HL-60 (cell line): ENCODE measurements around the gene HES4.

Experiments
- DNase-seq, 2 experiments: peaks; one replicate each; pipeline ENCODE4 v3.0.0-alpha.2; 2010 to 2020; ENCODE audit warnings: low read depth in 1 of 2, low spot score in 1 of 2
- H3K27ac ChIP-seq: fragments of 250-450 bp; sonication (Bioruptor Pico); replicated peaks from 2 replicates; pipeline ENCODE4 v1.5.1; 2020; ENCODE audit warnings: mild to moderate bottlenecking, moderate library complexity
- H3K27me3 ChIP-seq: fragments of 250-450 bp; sonication (Bioruptor Pico); 2 replicates; pipeline ENCODE4 v1.5.1; 2021; ENCODE audit warnings: mild to moderate bottlenecking, moderate library complexity; ENCODE audit not compliant: insufficient read depth, poor library complexity, severe bottlenecking
- H3K4me3 ChIP-seq: replicated peaks from 2 replicates; pipeline ENCODE4 v1.5.1; 2011; ENCODE audit warnings: mild to moderate bottlenecking, control low read depth, low read length; ENCODE audit not compliant: insufficient read depth
- GABPA ChIP-seq: IDR thresholded peaks from 2 replicates; pipeline ENCODE4 v1.6.1; 2012; ENCODE audit warnings: low read depth
- POLR2AphosphoS5 ChIP-seq: IDR thresholded peaks from 2 replicates; pipeline ENCODE4 v1.6.1; 2012; ENCODE audit warnings: low read depth
- REST ChIP-seq: IDR thresholded peaks from 2 replicates; pipeline ENCODE4 v1.6.1; 2012; ENCODE audit warnings: low read depth; ENCODE audit not compliant: insufficient replicate concordance
- SPI1 ChIP-seq: IDR thresholded peaks from 2 replicates; pipeline ENCODE4 v1.6.1; 2012; ENCODE audit warnings: low read depth, mild to moderate bottlenecking, borderline replicate concordance
- TF ChIP-seq, protein P1 (sequence below): IDR thresholded peaks from one replicate; pipeline ENCODE4 v1.5.1; 2011; ENCODE audit warnings: low read length, control low read depth, inconsistent platforms; ENCODE audit not compliant: insufficient read depth

Gene HES4

DNA sequence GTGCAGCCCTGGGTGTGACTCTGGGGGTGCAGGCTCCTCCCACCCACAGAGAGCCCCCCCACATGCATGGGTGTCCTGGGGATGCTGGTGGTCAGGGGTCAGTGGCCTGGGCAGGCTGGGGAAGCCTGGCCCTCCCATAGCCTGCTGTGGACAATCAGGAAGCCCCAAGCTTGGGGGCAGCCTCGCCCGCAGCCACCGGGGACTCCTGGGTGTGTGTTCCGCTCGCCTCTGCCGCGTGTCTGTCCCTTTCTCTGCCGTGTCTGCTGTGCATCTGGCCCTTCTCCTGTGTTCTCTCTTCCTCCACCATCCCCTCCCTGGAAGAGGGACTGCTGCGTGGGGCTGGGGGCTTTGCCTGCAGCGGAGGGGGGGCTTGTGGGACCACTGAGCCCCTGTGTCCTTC, 42.9 kb upstream of the HES4 start:
- H3K27me3 ChIP-seq: peaks cover 10% of the 10 kb centered on the region
- H3K27ac ChIP-seq: no peak overlapping the region
- DNase-seq: no peak
- TF ChIP-seq GABPA (no peak), SPI1 (no peak), POLR2AphosphoS5 (no peak), REST (no peak)
- TF ChIP-seq, protein P1, sequence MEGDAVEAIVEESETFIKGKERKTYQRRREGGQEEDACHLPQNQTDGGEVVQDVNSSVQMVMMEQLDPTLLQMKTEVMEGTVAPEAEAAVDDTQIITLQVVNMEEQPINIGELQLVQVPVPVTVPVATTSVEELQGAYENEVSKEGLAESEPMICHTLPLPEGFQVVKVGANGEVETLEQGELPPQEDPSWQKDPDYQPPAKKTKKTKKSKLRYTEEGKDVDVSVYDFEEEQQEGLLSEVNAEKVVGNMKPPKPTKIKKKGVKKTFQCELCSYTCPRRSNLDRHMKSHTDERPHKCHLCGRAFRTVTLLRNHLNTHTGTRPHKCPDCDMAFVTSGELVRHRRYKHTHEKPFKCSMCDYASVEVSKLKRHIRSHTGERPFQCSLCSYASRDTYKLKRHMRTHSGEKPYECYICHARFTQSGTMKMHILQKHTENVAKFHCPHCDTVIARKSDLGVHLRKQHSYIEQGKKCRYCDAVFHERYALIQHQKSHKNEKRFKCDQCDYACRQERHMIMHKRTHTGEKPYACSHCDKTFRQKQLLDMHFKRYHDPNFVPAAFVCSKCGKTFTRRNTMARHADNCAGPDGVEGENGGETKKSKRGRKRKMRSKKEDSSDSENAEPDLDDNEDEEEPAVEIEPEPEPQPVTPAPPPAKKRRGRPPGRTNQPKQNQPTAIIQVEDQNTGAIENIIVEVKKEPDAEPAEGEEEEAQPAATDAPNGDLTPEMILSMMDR: no peak
- H3K4me3 ChIP-seq: no peak overlapping the region

DNA sequence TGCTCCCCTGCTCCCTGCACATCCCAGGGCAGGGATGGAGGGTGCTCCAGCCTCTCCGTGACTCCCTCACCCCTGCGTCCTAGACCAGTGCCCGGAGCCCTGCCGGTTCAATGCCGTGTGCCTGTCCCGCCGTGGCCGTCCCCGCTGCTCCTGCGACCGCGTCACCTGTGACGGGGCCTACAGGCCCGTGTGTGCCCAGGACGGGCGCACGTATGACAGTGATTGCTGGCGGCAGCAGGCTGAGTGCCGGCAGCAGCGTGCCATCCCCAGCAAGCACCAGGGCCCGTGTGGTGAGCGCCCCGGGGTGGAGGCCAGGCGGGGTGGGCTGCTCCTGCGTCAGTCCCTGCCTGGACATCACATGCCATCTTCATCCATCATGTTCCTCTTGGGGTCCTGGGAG, 42.0 kb upstream of the HES4 start:
- H3K4me3 ChIP-seq: no peak overlapping the region
- DNase-seq: no peak
- TF ChIP-seq POLR2AphosphoS5 (no peak), REST (no peak), GABPA (no peak), SPI1 (no peak)
- TF ChIP-seq, protein P1: no peak
- peaks cover 10% of the 10 kb centered on the region for H3K27me3 ChIP-seq
- H3K27ac ChIP-seq: no peak overlapping the region

DNA sequence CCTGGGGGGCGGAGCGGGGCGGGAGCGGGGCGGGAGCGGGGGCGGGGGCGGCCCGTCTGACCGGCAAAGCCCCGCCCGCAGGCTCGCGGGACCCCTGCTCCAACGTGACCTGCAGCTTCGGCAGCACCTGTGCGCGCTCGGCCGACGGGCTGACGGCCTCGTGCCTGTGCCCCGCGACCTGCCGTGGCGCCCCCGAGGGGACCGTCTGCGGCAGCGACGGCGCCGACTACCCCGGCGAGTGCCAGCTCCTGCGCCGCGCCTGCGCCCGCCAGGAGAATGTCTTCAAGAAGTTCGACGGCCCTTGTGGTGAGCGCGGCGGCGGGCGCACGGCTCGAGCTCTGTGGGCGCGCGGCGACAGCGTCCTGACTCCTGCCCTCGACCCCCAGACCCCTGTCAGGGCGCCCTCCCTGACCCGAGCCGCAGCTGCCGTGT, 41.2 kb upstream of the HES4 start:
- TF ChIP-seq REST: no peak
- no peak for TF ChIP-seq GABPA
- TF ChIP-seq SPI1: no peak
- no peak for TF ChIP-seq POLR2AphosphoS5
- TF ChIP-seq, protein P1: no peak
- Histone ChIP-seq H3K4me3 (no peak overlapping the region), H3K27me3 (peaks cover 10% of the 10 kb centered on the region), H3K27ac (no peak overlapping the region)
- no peak for DNase-seq
